Measurements from ENCODE around the gene DKK1.

DKK1 gene, protein sequence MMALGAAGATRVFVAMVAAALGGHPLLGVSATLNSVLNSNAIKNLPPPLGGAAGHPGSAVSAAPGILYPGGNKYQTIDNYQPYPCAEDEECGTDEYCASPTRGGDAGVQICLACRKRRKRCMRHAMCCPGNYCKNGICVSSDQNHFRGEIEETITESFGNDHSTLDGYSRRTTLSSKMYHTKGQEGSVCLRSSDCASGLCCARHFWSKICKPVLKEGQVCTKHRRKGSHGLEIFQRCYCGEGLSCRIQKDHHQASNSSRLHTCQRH

DNA sequence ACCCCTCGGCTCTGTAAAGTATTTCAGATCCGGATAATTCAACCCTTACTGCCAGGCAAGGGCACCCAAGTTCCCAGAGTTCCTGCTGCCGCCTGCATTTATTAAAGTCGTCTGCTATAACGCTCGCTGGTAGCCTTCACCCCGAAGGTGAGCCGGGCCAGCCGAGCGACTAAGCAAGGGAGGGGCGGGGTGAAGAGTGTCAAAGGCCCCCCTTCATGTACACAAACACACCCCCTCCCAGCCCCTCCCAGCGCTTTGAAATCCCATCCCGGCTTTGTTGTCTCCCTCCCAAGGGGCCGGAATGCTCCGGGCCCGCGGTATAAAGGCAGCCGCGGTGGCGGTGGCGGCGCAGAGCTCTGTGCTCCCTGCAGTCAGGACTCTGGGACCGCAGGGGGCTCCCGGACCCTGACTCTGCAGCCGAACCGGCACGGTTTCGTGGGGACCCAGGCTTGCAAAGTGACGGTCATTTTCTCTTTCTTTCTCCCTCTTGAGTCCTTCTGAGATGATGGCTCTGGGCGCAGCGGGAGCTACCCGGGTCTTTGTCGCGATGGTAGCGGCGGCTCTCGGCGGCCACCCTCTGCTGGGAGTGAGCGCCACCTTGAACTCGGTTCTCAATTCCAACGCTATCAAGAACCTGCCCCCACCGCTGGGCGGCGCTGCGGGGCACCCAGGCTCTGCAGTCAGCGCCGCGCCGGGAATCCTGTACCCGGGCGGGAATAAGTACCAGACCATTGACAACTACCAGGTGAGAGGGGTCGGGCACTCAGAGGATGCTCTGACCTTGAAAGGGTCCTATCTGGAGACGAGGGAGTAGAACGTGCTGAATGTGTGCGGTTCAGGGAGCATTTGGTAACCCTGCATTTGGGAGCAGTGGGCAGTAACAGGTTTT, at the start of gene DKK1:
Gene DKK1 (plus strand): TSS at position 349 of the 889 bp plus-strand sequence. CDS start 154 bp downstream, at position 503.
- DNase-seq, result no peak

DNA sequence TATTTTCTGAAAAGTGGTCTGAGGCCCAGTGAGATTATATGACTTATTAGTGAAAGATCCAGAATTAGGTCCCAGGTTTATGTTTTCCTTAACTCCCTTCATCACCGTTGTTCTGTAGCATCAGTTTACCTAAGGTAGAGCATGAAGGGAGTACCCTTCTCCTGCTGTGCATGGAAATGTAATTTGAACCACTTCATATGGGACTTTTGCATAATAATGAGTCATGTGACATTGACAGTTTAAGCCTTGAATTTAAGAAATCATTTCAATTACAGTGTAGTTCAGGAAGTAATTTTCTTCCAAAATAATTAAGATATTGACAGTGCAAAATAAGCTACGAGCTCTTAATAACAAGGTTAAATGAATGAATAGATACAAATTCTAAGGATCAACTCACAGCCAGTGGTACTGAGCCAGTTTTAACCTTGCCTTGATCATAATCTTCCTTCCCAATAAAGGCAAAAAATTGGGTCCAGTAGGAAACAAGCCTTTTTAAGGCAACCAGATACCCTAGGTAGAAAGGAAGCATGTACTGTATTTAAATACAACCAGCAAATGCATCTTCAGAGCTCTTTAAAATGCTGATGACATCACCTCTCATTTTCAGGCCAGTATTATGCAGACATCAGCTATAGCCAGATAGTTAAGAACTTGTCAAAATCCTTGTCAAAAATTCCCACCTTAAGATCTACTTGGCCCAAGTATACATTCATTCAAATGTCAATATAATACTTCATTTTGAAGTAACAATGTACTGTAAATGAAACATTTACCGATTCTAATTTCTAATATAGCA, 48.8 kb upstream of the DKK1 start:
- no peak for DNase-seq

DNA sequence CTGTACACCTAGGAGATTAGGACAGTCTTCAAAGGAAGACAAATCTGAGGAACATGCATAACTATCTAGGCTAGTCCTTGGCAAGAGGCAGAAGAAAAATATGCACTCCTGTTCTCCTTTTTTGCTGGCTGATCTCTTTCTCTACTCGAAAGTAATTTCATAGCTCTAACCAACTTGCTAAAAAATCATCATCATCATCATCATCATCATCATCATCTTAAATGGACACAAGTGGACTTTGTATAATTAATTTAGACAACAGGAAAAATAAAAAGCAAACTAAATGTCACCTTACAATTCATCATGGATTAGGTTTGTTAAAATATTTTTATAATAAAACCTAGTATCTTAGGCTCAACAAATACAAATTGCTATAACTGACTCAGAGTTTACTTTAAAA, 47.2 kb upstream of the DKK1 start:
- no peak for DNase-seq

DNA sequence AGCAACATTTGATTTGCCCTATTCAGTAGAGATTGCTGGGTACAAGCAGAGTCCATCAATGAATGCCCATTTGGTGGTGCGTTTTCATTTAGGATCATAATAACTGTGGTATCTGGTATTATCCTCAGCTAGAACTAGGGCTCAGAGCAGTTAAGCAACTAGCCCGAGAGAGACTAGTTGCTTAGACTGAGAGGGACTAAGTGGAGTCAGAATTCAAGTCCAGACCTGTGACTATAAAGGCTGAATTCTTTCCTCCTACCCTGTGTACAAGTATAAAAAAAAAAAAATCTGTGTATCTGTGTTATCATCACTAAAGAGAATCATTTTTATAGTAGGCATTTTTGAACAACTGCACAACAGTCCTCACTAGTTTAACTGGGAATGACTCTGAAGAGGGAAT, 45.3 kb upstream of the DKK1 start:
- DNase-seq, result no peak

DNA sequence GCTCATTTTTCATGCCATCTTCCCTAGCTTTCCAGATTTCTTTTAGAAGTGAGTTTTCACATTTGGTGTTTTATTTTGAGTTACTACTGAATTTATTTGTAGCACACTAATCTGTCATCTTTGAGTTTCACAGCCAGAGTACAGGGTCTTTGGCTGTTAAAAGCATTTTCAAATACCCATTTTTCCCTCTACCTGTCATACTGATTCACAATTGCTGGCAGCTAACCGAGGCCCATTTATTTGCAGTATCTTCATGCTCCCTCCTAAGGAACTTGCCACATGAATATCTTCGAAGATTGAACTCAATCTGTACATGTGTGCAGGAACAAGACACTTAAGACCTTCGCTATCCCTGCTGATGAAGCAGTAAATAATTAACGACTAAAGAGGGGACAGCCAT, 44.8 kb upstream of the DKK1 start:
- no peak for DNase-seq

DNA sequence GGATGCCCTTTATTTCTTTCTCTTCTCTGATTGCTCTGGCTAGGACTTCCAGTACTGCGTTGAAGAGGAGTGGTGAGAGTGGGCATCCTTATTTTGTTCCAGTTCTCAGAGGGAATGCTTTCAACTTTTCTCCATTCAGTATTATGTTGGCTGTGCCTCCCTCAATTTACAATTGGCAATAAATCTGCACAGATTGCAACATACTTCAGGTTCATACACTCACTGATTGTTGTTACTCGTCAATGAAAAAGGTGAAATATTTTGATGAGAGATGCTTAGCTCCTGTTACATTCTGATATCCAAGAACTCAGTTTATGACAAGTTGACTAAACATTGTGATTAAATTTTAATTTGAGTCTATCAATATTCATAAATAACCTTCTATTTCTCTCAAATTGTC, 37.9 kb upstream of the DKK1 start:
- DNase-seq, result no peak

DNA sequence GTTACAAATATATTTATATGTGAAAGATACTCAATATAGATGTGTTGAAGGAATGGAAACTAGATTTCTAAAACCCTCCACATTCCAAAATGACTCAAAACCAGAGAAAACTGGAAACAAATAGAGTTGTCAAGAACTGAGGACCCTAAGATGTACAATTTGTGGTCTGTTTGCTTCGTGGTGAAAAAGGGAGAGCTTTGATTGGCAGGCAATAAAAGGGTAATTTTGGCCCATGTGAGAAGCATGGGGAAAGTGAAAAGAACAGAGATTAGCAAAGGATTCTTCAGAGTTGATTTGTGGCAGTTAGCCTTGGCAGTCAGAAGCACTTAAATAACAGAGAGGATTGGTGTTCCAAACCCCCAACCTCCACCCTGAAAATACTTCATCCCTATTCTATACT, 37.1 kb upstream of the DKK1 start:
- DNase-seq, result no peak

DNA sequence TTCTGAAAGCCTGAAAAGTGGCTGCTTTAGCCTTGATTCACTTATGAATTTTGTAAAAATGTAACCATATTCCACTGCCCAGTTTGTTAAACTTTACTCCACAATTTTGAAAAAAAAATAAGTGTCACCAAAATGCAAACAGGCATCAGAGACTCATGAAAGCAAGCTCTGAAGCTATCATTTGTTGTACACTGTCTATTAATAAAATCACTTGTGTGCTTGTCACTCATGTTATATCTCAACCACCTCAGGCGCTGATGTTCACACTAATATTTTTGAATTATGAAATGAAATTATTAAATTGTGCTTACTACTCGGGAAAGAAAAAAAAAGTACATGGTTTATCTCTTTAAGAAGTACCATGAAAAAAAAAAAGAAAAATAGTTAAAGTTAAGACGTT, 34.5 kb upstream of the DKK1 start:
- DNase-seq, result no peak

DNA sequence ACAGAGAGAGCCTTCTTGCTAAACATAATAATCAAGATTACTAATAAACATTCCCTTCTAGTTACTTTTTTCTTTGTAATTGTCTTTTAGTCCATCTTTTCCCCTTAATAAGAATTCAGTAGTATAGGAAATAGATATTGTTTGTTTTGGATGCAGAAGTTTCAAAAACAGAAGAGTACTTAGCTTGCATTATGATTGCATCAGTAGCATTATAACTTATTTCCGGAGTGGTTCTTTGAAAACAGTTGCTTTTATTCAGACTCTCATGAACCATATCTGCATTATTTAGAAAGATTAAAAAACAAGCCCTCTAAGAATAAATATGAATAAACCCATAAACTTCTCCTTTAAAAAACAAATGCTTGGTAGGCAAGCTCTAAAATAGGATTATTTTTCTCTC, 34.0 kb upstream of the DKK1 start:
- DNase-seq, result no peak

DNA sequence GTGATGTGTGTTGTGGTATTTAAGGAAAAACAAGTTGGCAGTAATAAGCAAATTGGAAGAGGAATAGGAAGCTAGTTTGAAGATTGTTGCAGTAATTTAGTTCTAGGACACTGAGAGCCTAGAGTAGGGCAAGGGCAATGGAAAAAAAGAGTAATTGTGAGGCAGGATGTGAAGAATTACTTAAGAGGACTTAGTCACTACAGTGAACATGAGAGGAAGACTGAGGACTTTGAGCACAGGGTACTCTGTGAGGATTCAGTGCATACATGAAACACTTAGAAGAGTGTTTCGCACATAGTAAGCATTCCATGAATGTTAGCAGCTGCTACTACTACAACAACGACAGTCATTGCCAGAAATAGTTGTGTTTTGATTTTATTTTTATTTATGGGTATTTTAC, 30.9 kb upstream of the DKK1 start:
- no peak for DNase-seq

DNA sequence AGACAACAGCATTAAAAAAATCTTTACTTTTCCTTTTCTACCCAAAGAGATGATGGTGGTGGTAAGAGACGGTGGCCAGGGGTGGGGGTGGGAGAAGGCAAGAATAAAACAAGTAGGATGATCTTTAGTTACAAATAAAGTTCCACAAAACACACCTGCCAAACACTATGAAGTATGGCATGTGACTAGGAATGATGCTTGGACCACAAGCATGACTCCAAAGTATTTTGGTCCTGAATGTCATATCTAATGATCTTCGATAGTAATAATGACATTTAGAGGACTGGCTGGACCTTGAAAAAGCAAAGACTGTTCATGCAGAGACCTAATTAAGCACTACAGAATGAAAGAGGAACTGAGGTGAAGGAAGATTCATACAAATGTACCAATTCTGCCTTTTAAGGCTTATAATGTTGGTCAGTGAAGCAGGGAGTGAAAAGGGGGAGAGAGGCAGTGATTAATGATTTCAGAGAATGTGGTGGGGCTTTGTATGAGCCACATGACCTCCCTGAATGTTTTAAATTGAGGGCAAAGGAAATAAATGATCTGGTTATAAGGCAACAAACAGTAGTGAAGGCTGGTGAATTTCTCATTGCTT, 29.6 kb upstream of the DKK1 start:
- no peak for DNase-seq

DNA sequence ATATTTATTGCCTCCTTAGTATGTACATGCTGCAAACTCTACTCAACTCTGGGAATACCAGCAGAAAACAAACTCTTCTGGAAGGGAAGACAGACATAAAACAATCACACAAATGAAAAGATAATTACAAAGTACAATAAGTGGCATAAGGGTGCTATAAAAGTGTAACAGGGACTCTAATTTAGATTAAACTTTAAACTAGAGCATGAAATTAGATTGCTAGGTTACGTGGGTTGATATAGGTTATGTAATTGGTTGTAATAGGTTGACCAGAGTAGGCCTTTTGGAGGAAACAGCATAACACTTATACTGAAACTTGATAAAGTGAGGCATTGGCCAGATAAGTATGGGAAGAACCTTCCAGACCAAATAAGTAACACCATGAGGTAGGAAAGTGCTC, 26.2 kb upstream of the DKK1 start:
- no peak for DNase-seq

DNA sequence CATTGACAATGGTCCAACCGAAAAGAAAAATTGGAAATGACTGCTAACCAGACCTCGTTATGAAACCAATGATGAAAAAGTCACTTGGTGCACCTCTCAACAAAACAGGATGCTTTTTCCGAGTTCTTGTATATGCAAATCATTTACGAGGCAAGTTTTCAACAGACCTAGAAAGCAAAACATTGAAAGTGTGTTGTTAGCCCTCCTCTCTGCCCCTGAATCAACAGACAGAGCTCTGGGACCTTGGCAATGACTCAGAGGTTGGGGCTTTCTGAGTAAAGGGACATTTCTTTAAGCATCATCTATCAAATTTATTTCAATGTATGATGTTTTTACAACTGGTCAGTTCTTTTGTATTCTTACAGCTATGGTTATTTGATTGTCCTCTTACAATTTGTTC, 16.3 kb upstream of the DKK1 start:
- no peak for DNase-seq

DNA sequence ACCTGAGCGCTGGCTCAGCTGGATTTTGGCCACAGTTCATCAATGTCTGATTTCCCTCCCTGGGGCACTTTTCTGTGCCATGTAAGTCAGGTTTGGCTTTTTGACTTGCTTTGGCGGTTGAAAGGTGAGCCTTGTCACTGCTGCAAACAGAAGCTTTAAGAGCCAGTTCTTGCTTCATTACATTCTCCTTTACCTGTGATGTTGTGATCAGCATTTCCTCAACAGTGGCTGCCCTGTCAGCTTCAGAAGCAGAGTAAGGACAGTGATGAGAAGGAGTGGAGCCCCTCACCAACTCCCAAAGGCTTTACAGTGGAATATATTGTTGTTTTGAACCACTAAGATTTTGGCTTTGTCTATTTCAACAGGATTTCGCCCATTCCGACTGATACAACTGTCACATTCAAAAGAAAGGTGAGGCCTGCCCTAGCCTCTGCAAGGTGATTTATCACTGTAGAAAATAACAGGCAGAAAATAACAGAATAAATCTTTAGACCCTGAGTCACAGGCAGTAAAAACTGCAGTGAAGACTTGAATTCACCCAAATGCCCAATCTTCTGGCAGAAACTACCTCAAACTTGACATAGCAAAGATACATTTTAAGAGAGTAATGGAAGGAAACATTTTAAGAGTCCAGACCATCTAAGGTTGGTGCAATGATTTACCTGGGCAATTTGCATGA, 13.3 kb upstream of the DKK1 start:
- no peak for DNase-seq

DNA sequence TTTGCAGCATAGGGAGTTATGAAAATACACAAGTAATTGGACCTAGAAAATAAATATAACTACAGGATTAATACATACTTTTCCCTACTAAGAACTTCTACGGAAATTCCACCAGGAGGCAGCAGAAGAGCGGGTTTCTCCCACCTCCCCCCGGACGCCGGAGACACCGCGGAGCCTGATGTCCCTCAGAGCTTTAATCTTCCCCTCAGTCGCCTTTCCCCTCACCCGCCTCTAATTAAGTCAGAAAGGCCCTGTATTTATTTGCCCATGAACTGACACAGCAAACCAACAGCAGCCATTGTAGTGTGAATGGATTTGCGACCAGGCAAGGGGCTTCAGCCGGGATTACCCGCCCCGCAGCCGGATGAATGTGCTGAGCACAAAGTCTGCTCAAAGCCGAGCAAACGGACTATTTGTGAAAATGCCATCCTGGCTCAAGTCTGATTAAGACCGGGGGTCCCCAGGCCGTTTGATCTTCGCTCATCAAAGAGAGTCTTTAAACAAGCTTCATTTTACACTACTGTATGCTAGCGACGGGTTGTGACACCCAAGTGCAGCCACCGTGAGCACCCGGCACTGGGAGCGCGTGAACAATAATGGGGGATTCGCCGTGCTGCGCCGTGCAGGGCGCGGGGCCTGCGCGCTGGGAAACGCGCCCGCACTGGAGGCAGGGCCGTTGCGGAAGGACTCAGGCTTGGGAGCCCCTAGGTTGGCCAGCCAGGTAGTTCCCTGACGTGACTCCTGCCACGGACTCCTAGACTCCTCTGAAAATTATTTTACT, 5.6 kb upstream of the DKK1 start:
- DNase-seq, result no peak

DNA sequence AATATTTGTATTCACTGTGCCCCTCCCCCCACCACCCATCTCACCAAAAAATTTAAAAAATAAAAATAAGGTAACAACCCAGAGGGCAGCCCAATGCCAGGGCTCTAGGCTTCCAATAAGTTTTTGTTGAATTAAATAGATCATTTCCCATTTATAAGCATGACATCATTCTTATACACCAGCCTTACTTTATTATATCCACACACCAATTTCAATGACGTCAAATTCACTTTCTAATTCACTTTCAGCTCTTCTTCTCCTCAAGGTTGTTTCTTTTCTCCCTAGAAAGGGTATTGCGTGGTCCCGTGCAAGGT, 1.2 kb upstream of the DKK1 start:
- DNase-seq, result no peak

DNA sequence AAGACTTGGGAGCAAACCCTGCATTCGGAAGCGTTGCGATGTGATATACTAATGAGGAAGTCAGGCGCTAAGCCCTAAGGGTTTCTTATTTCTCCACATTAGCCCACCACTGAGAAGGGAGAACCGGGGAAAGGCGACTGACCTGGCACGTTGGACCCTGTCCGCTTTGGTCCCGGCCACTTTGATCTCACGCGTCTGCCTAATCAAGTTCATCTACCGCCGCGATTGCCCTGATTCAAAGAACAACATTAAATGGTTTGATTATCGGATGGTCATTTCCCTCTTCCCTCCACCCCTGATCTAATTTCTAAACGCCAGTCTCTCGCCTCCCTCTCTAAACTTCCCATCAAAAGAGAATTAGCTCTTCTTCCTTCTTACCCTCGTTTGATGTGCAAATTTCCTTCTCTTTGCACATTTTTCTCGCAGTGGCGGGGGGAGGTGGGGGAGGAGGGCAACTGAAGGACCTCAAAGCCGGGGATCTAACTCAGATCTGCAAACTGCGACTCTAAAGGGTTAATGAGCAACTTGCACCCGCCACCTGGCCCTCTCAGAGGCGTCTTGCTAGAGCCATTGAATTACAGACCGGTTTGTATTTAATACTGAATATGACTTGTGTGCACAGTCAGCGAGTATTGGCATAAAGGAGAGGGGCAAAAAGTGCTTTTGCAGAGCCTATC, 687 bp upstream of the DKK1 start:
- no peak for DNase-seq

DNA sequence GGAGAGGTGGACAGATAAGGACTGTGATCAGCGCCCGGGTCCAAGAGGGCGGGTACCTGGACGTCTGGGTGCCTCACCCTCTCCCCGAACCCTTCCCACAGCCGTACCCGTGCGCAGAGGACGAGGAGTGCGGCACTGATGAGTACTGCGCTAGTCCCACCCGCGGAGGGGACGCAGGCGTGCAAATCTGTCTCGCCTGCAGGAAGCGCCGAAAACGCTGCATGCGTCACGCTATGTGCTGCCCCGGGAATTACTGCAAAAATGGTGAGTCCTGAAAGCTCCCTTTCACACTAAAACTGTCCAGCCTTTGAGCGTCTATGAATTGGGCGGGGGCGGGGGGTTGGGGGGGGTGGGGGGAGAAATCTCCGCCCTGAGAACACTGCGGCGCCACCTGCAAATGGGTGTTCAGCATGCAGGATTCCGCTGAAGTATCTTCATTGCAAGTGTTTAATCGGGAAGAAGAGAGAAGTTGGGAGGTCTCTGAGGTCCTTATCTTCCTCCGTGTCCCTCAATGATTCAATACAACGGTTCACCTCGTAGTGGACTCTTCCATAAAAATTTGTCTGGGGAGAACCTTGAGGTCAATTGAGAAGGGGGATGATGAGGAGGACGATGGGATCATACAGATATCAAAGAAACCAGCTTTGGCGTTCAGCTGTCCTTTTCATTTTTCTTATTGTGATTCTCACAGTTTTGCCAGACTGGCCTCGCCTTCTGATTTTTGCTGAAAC, 906 bp downstream of the DKK1 start:
- no peak for DNase-seq

DNA sequence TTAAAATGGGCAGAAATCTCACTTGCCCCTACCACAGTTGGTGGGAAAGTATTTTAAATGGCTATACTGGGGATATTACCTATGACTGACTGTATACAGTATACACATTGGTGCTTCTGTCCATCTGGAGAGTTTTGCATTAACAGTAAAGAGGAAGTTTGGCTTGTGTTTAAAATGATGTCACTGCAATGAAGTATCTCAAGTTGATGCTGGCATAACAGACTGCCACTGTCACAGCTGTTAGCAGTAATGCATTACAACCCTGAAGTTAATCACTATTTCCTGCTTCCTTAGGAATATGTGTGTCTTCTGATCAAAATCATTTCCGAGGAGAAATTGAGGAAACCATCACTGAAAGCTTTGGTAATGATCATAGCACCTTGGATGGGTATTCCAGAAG, 1.9 kb downstream of the DKK1 start:
- no peak for DNase-seq

DNA sequence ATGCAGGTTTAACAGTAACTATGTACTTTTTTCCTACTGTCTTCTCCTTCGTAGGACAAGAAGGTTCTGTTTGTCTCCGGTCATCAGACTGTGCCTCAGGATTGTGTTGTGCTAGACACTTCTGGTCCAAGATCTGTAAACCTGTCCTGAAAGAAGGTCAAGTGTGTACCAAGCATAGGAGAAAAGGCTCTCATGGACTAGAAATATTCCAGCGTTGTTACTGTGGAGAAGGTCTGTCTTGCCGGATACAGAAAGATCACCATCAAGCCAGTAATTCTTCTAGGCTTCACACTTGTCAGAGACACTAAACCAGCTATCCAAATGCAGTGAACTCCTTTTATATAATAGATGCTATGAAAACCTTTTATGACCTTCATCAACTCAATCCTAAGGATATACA, 2.4 kb downstream of the DKK1 start:
- no peak for DNase-seq
